Renal cortex interstitium (tissue), 11 donors: ENCODE measurements around the gene ANKFY1. TPM values are rescaled to one million over a fixed set of nuclear protein-coding genes. Genes with fewer than 3 reads are reported as not detected.

Experiments
- DNase-seq, 11 donors: peaks; one replicate each; pipeline ENCODE4 v3.0.0-alpha.2; 2013; ENCODE audit warnings: low read depth in 9 of 11, low spot score in 4 of 11; ENCODE audit errors: extremely low read depth in 1 of 11
- polyA plus RNA-seq, 3 donors: library from polyadenylated mRNA; unstranded; fragments of 120-200 nt; gene quantifications; one replicate each; pipeline ENCODE4 v1.2.1, GENCODE V29; 2013; ENCODE audit not compliant: insufficient read length in 3 of 3

Gene ANKFY1
- polyA plus RNA-seq, 3 donors, result 45.4 to 54.7 (median 47.6) TPM

- DNase-seq, result no peak
Observed at GRCh38 chr17:4234401-4234800, 29.4 kb downstream of the ANKFY1 start.

GRCh38 chr17:4233668-4234258, 30.0 kb downstream of the ANKFY1 start:
- no peak for DNase-seq

GRCh38 chr17:4232168-4232813, 31.5 kb downstream of the ANKFY1 start:
- no peak for DNase-seq

GRCh38 chr17:4229627-4230541, 33.9 kb downstream of the ANKFY1 start:
- no peak for DNase-seq

- DNase-seq, result no peak
Observed at GRCh38 chr17:4221899-4222659, 41.7 kb downstream of the ANKFY1 start.

- DNase-seq, result no peak
Observed at GRCh38 chr17:4221163-4221562, 42.6 kb downstream of the ANKFY1 start.

GRCh38 chr17:4220655-4221054, 43.1 kb downstream of the ANKFY1 start:
- DNase-seq, result no peak

- no peak for DNase-seq
Observed at GRCh38 chr17:4219241-4219640, 44.5 kb downstream of the ANKFY1 start.

- no peak for DNase-seq
Observed at GRCh38 chr17:4215882-4216570, 47.8 kb downstream of the ANKFY1 start.

- no peak for DNase-seq
Observed at GRCh38 chr17:4214157-4214556, 49.6 kb downstream of the ANKFY1 start.

GRCh38 chr17:4209611-4210010, 54.2 kb downstream of the ANKFY1 start:
- no peak for DNase-seq

GRCh38 chr17:4208238-4208637, 55.5 kb downstream of the ANKFY1 start:
- DNase-seq, result no peak

GRCh38 chr17:4206962-4207361, 56.8 kb downstream of the ANKFY1 start:
- DNase-seq, result no peak

GRCh38 chr17:4205917-4206316, 57.9 kb downstream of the ANKFY1 start:
- DNase-seq, result no peak

GRCh38 chr17:4204710-4205173, 59.0 kb downstream of the ANKFY1 start:
- DNase-seq, result peak in 1 of 11 donors; percentile 12

- no peak for DNase-seq
Observed at GRCh38 chr17:4204190-4204589, 59.6 kb downstream of the ANKFY1 start.

GRCh38 chr17:4201226-4201625, 62.6 kb downstream of the ANKFY1 start:
- DNase-seq, result no peak

- peak in 2 of 11 donors; percentile 10 to 18 for DNase-seq
Observed at GRCh38 chr17:4199818-4200402, 63.9 kb downstream of the ANKFY1 start.
